Kidney epithelial cell (primary cell): Measurements from ENCODE around the gene DDI2. TPM values are rescaled to one million over a fixed set of nuclear protein-coding genes. Genes with fewer than 3 reads are reported as not detected.

Source experiments
- DNase-seq: peaks from one replicate; pipeline ENCODE4 v3.0.0-alpha.2; 2010; ENCODE audit warnings: low read depth
- H3K27me3 ChIP-seq: 2 replicates; pipeline ENCODE4 v1.6.0; 2011; ENCODE audit warnings: low read length; ENCODE audit not compliant: control insufficient read depth, insufficient read depth
- H3K36me3 ChIP-seq: 2 replicates; pipeline ENCODE4 v1.5.1; 2011; ENCODE audit warnings: low read length; ENCODE audit not compliant: control insufficient read depth, insufficient read depth
- H3K4me3 ChIP-seq: 2 replicates; pipeline ENCODE4 v1.5.1; 2011; ENCODE audit warnings: low read depth, mild to moderate bottlenecking, control low read depth, low read length
- CTCF ChIP-seq: IDR thresholded peaks from 2 replicates; pipeline ENCODE4 v1.5.1; 2011; ENCODE audit warnings: mild to moderate bottlenecking, moderate library complexity, low read length, control low read depth, inconsistent platforms; ENCODE audit not compliant: insufficient read depth, poor library complexity, severe bottlenecking
- total RNA-seq: library from RNA; depleted of rRNA; stranded (reverse); fragments of >200 nt; gene quantifications from 2 replicates; pipeline ENCODE4 v1.2.3, GENCODE V29; 2015

The DDI2 gene
- total RNA-seq, 1 donor from 2014 or later = 16.9 TPM

DNA sequence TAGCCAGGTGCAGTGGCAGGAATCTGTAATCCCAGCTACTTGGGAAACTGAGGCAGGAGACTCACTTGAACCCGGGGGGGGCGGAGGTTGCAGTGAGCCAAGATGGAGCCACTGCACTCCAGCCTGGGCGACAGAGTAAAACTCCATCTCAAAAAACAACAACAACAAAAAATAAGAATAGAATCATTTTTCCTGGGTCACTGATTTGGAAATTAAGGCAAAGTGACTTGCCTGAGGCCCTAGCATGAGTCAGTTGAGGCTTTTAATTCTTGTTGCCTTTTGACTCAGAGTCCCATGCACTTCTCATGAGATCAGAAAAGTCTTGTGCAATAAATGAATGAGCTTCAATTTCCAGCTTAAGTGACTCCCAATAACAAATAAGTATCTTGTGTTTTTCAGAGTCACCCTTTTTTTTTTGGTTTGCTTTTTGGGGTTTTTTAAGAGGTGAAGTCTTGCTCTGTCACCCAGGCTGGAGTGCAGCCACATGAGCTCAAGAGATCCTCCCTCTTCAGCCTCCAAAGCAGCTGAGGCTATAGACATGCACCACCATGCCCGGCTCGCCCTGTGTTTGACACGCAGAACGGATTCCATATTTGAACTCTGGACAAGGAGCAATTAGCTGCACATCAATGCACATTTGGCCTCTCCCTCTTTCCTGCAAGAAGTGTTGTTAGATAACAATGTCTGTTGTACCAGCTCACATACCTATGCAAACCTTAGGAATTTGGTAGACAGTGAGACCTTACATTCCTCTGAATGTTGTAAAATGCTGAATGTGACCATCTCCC is 63.5 kb downstream of the DDI2 start:
- Histone ChIP-seq H3K4me3 (no peak overlapping the region), H3K36me3 (no peaks in the 10 kb centered on the region), H3K27me3 (no peaks in the 10 kb centered on the region)
- peak; percentile 93 for DNase-seq
- no peak for TF ChIP-seq CTCF

DNA sequence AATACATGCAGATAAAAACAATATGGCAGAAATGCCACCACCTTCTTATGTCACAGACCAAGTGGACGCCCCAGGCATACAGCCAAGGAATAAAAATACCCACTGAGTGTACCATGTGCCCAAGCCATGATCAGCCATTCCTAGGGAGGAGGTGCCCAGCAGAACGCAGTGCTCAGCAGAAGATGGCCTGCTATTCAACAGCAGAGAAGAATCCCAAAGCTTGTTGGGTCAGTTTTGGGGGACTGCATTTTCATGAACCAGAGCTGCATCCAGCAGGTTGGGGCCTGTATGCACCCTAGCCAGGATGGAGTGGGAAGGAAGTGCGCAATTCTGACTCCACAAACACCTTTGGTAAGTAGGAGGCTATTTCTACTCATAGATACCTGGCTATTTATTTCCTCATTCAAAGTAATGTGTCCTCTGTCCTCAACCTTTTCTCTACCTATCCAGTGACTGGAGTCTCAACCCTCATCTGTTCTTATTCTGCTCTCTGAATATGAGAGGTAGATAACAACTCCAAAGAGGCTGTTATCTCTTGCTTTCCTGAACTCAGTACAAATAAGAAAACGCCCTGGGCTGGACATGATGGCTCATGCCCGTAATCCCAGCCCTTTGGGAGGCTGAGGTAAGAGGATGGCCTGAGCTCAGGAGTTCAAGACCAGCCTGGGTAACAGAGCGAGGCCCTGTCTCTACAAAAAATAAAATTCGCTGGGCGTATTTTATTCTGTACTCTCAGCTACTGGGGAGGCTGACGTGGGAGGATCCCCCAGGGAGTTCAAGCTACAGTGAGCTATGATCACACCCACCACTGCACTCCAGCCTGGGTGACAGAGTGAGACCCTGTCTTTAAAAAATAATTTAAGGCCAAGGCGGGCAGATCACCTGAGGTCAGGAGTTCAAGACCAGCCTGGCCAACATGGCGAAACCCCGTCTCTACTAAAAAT is 64.4 kb downstream of the DDI2 start:
- Histone ChIP-seq H3K36me3 (no peaks in the 10 kb centered on the region), H3K4me3 (no peak overlapping the region), H3K27me3 (no peaks in the 10 kb centered on the region)
- no peak for DNase-seq
- no peak for TF ChIP-seq CTCF

DNA sequence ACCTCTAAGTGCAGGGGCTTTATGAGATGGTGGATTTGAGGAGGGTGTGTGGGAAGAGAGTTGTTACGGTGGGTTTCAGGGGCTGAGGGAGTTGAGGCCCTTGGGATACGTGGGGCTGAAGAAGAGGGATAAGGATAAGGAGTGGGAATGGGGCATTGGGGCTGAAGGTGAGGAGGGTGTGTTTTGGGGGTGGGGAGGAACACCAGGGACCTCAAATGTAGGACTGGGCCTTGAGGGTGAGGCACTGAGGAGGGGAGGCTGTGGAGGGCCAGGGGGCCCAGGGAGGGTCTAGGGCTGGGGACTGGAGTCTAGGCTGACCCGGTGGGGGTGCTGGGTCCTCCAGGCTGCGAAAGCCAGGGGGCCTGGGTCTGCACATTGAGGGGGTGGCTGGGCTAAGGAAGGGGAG is 65.7 kb downstream of the DDI2 start:
- H3K4me3 ChIP-seq = no peak overlapping the region
- no peak for DNase-seq
- H3K36me3 ChIP-seq = no peaks in the 10 kb centered on the region
- H3K27me3 ChIP-seq = no peaks in the 10 kb centered on the region
- no peak for TF ChIP-seq CTCF

DNA sequence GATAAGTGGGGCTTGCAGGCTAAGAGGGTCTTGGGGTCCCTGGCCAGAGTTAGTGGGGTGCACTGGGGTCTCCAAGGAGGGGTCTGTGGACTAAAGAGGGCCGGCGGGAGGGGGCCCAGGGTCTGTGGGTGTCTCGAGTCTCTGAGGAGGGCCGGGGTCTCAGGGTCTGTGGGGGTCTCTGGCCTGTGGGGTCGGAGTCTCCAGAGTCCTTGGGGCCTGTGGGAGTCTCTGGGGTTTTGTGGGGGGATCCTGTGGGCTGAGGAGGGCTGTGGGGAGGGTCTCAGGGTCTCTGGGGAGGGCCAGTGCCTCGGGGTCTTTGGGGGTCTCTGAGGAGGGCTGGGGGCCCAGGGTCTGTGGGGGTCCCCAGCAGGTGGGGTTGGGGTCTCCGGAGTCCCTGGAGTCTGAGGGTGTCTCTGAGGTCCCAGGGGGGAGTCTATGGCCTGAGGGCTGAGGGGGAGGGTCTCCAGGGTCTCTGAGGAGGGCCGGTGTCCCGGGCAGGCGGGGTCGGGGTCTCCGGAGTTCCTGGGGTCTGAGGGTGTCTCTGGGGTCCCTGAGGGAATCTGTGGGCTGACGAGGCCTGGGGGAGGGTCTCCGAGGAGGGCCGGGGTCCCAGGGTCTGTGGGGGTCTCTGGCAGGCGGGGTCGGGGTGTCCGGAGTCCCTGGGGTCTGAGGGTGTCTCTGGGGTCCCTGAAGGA is 66.2 kb downstream of the DDI2 start:
- Histone ChIP-seq H3K27me3 (no peaks in the 10 kb centered on the region), H3K4me3 (peak overlapping the region; percentile 78), H3K36me3 (no peaks in the 10 kb centered on the region)
- TF ChIP-seq CTCF = no peak
- DNase-seq = no peak

- no peak for DNase-seq
- Histone ChIP-seq H3K36me3 (no peaks in the 10 kb centered on the region), H3K4me3 (peak within 1 kb of the TSS; percentile 78), H3K27me3 (no peaks in the 10 kb centered on the region)
- no peak for TF ChIP-seq CTCF
Observed at GRCh38 chr1:15684042-15684461, 66.8 kb downstream of the DDI2 start, which contains the start of gene PLEKHM2. Gene PLEKHM2 (plus strand): TSS chr1:15684320. CDS start chr1:15684559, 239 bp downstream.
